Loucy (cell line): ENCODE measurements around the gene ERC1.

ENCODE experiments used
- EZH2phosphoT487 ChIP-seq: fragments of 200-600 bp; IDR thresholded peaks from 2 replicates; pipeline ENCODE4 v1.6.1; 2018; ENCODE audit warnings: antibody characterized with exemption, mild to moderate bottlenecking, moderate library complexity, borderline replicate concordance
- TF ChIP-seq, protein P1 (sequence below): fragments of 200-600 bp; sonication (generic); conservative IDR thresholded peaks from 2 replicates; pipeline ENCODE4 v1.5.1; 2014; ENCODE audit warnings: mild to moderate bottlenecking, antibody characterized with exemption, low read length

DNA sequence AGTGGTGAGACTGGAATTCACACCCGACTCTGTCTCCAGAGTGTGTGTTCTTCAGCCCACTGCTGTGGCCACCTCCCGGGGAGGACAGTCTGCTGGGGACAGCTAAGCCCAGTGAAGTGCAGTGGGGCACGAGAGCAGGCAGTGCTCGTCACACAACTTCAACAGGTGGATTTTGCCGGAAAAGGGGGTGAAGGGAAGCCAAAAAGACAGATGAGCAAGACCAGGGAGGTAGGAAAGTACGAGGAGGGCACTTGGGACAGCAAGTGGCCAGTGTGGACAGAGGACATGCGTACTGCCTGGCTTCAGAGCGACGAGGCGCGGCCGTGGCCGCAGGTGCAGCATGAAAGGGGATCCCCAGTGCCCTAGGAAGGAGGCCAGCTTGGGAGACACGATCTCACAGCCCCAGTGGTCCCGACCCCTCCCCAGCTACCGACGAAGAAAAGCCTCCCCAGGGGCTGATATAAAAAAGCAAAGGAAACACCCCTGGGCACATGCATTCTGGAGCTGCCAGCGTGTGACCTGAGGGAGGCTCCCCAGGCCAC lies 507.2 kb downstream of the ERC1 start:
- TF ChIP-seq, protein P1, sequence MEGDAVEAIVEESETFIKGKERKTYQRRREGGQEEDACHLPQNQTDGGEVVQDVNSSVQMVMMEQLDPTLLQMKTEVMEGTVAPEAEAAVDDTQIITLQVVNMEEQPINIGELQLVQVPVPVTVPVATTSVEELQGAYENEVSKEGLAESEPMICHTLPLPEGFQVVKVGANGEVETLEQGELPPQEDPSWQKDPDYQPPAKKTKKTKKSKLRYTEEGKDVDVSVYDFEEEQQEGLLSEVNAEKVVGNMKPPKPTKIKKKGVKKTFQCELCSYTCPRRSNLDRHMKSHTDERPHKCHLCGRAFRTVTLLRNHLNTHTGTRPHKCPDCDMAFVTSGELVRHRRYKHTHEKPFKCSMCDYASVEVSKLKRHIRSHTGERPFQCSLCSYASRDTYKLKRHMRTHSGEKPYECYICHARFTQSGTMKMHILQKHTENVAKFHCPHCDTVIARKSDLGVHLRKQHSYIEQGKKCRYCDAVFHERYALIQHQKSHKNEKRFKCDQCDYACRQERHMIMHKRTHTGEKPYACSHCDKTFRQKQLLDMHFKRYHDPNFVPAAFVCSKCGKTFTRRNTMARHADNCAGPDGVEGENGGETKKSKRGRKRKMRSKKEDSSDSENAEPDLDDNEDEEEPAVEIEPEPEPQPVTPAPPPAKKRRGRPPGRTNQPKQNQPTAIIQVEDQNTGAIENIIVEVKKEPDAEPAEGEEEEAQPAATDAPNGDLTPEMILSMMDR = no peak
- TF ChIP-seq EZH2phosphoT487 = no peak
